GM18499 (cell line): ENCODE data around the gene SH3BP5L.
A peak's percentile ranks its signal among the peaks of the same experiment; 100 is the strongest.
"Not testable (repeated sequence)": the region's sequence is repeated elsewhere in the genome, so short reads cannot be mapped to it uniquely, and the experiment has no call there.

Source experiments
- ATAC-seq: cut with Tn5 transposase; IDR thresholded peaks from one replicate; pipeline ENCODE4 v1.9.1; 2021; ENCODE audit warnings: moderate number of reproducible peaks; ENCODE audit not compliant: insufficient read depth, unreplicated experiment

Gene SH3BP5L

DNA sequence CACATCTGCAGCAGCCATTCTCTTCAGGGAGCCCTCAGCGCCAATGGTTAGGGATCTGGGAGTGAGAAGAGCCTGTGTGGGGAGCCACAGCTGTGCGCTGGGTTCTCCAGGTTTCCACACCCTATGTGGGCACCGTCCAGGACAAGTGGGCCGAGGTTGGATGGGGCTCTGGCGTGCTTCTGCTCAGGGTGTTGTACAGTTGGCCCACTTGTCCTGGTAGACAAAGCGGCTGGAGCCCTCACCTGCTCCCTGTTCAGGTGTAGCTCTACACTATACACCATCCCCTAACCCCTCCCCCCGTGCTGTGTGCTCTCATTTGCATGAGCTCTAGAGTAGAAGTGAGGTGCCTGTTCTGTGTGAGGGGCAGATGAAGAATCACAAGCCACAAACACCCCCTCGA, 12.2 kb downstream of the SH3BP5L start:
- ATAC-seq: no peak

DNA sequence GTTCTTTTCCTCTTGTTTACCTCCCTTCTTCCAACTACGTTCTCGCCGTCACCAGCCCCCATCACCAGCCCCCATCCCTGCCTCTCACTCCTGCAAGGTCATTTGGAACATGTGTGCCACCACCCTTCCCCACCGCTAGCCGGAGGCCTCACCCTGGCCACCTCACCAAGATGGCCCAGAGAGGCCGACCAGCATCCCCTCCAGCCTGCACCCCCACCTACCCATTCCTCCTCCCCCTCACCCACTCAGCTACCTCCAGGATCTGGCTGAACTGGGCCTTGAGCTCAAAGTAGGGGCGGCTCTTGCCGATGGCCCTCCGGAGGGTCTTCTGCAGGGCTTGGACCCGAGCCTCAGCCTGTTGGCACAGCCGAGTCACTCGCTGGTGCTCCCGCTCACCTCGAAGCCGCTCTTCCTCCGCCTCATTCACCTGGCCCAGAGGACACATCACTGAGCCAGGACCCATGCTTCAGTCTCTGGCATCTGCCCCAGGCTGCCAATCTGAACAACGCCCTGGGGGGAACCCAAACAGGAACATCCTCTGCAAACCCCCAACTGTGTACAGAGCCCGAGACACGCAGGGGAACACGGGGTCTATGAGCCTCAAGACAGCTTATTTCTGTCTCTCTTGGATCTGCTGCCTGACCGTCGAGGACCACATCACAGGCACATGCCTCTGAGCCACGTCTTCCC, 12.8 kb downstream of the SH3BP5L start:
- ATAC-seq: no peak

DNA sequence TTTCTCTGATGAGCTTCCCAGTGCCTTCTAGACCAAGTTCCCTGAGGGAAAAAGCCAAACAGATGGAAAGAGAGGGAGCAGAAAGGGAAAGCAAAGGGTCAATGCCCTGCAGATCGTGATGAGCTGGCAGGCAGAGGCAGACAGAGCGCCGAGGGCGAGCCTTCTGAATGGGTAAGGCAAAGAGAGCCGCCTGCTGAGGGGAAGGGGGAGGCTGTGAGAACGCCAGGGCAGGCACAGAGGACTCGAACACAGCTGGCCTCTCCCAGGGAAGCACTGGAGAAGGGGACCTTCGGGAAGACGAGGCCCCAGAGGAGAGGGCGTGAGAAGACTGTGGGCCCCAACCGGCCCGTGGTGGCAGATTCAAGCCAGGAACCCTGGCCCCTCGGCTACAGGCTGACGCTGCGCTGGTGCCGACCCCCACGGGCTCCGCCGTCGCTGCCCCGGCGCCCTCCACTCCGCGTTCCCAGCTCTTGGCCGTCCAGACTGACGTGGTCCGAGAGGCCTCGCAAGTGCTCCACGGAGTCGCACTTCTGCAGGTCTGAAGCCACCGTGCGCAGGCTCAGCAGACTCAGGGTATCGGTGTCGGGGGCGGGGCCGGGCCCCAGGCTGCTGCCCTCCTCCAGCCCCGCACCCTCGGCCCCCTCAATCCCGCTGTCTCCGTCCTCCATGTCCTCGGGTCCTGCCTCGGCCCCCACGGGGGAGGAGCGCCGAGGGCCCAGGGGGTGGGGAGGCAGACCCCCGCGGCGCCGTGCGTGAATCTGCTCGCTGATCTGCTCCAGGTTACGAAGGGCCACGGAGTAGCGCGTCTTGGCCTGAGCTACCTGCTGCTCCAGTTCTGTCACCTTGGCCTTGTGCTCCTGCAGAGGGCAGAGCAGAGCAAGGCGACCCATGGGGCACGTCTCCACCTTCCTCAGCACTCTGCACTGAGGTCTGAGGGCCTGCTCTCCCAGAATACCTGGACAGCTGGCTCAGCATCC, 13.9 kb downstream of the SH3BP5L start:
- ATAC-seq: no peak

DNA sequence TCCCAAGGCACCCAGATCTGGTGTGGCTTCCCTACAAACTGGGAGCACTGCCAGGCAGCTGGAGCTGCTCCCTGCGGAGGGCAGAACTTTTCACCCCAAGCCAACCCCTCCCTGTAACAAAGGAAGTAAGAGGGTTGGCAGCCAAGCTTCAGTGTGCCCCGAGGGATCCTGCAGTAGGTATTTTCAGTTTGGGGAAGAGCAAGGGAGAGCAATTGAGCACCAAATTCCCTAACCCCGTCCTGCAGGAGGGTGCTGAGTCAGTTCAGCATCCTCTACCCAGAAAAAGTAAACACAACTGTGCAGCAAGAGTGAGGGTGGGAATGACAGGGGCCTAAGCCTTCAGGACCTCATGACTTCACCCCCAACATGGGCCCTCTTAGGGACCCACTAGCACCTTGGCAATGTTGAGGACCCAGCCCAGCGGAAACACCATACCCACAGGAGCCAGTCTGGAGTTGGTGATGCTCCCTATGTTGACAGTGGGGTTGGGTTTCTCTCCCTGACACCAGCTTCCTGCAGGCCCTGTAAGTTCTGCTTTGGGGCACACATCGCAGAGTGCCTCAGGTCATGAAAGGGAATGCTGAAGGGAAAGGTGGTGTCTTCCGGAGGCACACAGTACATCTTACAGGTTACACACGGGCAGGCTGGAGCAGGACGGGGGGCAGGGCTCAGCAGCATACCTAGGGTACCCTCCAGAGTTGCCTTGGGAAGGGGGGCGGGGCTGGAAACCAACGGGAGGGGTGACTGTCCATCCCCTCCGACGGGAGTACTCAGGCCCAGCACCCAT, 14.8 kb downstream of the SH3BP5L start:
- ATAC-seq: no peak

DNA sequence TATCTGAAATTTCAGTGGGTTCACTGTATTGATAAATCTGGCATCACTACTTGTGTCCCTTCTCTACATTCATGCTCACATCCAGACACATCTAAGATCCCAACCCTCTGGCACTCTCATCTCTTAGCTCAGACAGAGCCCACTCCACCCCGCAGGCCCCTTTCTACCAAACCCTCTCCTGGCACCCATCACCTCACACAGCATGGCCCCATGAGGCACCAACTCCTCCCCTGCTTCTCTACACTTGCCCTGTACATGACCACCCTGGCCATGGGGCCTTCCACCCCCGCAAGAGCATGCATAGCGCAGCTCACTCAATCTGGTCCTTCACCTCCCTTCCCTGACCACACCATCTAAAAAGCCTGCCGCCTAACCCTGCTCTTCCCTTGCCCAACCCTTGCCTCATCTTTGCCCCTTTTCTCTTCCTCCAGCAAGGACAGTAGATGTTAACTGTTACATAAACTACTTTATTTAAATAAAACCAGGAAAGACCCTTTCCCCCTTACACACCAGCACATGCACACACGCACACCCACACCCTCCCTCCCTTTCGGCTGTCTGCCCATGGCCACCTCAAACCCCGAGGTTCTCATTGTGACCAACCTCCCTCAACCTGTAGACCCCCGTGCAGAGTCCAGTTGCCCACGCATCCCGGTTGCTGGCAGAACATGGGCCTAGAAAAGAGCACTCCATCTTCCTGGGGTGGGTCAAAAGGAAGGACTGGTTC, 15.6 kb downstream of the SH3BP5L start:
- ATAC-seq: no peak

DNA sequence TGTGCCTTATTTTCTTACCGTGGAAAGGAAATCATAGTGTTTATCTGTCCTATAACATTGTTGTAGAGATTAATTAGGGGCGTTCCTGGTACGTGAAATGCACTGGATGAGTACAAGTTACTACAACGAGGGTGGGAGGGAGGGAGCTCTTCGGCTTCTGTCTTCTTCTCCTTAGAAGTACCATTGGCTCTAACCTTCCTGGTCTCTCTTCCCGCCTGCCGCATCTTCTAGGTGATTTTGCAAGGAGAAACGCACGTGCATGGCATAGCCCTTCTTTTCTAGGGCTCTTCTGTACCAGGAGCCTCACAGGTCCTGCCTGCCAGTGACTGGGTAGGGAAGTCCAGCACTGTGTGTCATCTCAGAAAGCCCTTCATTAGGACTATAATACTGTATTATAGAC, 16.8 kb downstream of the SH3BP5L start:
- no peak for ATAC-seq

DNA sequence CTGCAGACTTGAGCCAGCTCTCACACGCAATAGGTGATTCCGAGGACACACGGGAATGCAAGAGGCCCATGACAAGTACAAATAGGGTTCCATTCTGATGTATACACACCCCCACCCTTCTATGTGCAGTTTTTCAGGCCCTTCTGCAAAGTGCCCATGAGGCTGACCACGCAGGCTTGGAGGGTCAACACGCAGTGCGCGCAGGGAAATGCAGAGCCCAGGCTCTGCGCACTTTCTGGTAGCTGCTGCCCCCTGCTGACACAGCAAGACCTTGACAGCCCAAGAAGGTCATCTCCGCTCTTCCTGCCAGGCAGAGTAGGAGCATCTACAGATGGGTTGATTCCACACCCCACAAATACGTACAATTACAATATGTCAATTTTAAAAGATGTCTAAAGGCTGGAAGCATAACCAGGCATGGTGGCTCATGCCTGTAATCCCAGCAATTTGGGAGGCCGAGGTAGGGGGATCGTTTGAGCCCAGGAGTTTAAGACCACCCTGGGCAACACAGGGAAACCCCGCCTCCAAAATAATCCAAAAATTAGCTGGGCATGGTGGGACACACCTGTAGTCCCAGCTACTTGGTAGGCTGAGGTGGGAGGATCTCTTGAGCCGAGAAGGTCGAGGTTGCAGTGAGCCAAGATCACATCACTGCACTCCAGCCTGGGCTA, 18.5 kb downstream of the SH3BP5L start:
- no peak for ATAC-seq

DNA sequence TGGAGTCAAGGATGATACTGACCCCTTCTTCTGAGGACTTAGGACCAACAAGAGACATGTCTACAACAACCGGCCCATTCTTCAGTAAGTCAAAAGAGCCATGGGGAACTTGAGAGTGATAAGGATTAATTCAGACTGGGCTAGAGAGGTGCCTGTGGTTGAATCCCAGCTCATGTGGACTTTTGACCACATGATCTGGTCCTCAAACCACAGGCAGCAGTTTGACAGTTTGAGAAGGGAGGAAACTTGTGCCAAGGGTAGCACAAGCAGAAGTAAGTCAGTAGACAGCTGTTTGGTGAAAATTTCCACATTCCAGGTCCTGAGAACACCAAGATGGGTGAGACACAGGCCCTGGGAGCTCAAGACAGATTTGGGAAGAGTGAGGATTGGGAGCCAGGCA, 19.8 kb downstream of the SH3BP5L start:
- ATAC-seq: no peak

DNA sequence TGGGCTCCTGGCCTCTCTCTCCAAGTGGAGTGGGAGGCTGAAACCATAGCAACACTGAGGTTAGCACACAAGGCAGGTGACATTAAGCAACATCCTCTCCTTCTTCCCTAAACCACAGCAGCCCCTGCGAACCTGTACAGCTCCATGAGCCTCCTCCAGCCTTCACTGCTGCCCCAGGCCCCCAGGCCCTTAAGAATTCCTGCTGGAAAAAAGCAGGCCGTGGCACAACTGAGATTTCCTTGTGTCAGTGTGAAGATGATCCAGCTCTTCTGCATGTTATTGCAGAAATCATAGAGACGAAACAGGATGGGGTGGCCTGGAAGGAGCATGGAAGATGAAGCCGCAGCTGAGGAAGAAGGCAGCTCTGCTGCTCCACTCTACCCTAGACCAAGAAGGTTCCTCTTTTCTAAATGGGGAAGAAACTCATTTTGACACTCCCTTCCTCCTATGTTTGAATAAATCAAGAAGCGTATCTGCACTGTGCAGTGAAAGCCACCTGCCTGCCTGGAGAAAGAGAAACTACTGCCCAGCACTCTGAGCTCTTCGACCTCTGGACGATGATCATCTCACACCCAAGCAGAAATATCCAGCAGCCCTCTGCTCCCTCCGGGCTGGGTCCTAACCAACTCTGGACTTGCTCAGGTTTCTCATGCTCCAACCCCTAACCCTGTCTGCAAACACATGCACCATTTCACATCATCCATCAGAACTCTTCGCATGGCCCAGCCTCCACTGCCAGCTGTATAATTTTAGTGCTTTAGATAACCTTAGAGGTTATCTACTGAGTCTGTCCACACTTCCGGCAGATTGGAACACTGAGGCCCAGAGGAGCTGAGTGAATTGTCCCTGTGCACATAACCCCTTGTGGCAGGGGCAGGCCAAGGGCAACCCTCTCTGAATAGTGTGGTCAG, 20.7 kb downstream of the SH3BP5L start:
- peak; percentile 90 for ATAC-seq

DNA sequence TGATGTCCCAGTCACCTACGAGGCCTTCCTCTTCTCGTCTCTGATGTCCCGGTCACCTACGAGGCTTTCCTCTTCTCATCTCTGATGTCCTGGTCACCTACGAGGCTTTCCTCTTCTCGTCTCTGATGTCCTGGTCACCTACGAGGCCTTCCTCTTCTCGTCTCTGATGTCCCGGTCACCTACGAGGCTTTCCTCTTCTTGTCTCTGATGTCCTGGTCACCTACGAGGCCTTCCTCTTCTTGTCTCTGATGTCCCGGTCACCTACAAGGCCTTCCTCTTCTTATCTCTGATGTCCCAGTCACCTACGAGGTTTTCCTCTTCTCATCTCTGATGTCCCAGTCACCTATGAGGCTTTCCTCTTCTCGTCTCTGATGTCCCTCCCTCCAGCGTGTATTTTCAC, 22.2 kb downstream of the SH3BP5L start:
- not testable (repeated sequence) for ATAC-seq

DNA sequence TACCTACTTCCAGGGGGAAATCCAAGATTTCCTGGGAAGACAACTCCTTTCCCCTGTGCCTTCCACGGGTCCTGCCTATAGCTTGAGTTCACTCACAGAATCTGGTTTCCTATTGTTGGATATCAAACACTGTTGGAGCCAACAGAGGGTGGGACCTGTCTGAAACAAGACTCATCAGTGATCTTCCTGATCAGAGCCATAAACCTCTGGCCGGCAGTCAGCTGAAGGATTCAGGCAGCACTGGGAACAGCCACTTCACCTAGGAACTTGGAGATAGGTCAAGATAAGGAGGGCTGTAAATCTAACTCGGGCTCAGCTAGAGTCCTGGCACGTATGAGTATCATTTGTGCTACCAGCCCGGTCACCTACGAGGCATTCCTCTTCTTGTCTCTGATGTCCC, 23.3 kb downstream of the SH3BP5L start:
- ATAC-seq: no peak

DNA sequence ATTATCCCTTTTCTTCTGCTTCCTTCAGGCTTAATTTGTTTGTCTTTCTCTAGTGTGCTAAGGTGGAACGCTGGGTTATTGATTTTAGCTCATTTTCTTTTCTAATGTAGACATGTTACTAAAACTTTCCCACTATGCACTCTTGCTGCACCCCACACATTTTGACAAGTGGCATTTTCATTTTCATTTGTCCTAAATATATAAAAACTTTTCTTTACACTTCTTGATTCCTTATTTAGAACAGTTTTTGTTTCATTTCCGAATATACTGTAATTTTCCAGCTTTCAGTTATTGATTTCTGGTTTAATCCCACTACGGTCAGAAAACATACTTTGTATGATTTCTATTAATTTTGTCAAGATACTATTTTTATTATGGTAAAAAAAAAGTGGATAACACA, 25.3 kb downstream of the SH3BP5L start:
- no peak for ATAC-seq

DNA sequence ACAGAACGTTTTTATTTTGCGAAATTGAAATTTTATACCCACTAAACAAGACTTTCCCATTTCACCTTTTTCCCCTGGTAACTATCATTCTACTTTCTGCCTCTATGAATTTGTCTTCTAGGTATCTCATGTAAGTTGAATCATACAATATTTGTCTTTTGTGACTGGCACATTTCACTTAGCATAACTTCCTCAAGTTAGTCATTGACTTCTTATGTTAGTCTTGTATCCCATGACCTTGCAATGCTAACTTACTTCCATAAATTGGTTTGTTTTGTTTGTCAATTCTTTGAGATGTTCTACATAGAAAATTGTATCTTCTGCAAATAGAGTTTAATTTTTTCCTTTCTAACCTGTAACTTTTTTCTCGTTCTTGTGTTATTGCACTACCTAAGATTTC, 26.9 kb downstream of the SH3BP5L start:
- no peak for ATAC-seq

DNA sequence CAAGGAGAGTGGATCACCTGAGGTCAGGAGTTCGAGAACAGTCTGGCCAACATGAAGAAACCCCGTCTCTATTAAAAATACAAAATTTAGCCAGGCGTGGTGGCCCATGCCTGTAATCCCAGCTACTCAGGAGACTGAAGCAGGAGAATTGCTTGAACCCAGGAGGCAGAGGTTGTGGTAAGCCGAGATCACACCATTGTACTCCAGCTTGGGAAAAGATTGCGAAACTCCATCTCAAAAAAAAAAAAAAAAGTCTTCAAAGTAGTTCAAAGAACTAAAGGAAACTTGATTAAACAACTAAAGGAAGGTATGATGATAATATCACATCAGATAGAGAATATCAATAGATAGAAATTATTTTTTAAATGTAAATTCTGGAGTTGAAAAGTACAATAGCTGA, 31.1 kb downstream of the SH3BP5L start:
- ATAC-seq: not testable (repeated sequence)

DNA sequence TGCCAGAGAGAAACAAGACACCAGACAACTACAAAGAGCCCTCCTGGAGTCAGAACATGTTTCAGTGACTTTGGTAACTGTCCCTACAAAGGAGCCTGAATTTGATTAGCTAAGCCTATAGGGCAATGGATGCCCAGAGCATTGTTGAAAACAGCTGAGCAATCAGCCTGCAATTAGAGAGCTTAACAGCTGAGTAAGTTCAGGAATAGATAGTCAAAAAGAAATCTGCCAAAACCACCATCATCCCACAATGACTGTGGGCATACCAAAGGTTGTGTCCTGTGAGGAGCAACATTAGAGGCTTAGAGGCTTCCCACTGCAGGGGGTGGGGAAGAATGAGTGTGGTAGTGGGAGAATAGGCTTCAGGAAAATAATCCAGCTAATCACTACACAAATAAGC, 32.1 kb downstream of the SH3BP5L start:
- ATAC-seq: peak; percentile 94

DNA sequence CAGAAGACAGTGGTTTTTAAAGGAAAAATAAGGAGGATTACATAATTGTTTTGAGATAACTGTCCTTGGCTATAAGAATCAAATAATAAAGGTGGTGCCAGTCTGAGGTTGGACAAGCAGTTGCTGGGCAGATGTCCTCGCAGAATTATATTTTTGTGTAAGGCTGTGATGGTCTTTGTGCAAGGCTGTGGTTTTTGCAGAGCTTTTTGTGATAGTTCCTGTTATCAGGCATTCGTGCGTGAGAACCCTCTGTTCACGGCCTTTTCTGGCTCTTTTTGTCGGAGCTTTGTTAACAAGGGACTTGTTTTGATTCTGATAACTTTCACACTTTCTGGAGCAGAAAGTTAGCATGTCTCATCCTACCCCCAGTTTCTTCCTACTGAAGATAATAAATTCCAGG, 33.4 kb downstream of the SH3BP5L start:
- no peak for ATAC-seq

DNA sequence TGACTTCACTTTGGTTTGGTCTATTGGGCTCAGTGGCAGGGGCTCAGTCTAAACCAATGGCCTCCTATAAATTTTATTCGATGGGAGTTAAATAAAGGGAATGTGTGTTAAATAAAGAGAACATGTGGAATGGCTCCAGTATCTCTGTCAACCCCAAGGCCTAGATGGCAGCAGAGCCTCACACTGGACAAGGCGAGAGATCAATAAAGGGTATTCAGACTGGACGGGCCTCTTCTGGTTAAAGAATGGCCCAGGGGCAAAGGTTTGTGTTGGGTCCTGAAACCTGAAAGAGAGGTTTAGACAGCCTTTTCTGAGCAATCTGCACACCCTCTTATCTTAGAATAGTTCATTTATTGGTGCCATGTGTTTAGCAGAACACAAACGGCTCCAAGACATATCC, 34.7 kb downstream of the SH3BP5L start:
- ATAC-seq: no peak

DNA sequence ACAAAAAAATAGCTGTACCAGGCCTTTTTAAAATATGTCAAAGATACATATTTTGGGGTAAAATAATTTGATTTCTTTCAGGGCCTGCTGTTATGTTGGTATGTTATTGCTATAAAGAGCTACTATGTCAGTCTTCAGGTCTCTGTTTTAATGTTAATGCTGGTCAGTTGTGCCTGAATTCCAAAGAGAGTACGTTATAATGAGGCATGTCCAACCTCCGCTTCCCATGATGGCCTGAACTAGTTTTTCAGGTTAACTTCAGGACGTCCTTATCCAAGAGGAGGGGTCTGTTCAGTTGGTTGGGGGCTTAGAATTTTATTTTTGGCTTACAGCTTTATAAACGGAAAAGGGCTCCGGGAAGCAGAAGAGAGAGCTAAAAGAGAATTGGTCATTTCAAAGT, 35.3 kb downstream of the SH3BP5L start:
- ATAC-seq: no peak

DNA sequence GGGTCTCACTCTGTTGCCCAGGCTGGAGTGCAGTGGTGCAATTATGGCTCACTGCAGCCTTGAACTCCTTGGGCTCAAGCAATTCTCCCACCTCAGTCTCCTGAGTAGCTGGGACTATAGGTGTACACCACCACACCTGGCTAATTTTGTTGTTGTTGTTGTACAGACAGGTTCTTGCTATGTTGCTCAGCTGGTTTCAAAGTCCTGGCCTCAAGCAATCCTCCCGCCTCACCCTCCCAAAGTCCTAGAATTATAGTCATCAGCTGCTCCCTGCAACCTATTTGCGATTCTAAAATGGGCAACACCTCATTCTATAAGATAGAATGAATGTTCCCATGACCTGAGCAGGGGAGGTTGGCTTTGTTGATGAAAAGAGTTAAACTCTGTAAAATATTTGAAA, 36.4 kb downstream of the SH3BP5L start:
- not testable (repeated sequence) for ATAC-seq
